Measurements from ENCODE around the gene PDE8A.
"Not testable (repeated sequence)": the region's sequence is repeated elsewhere in the genome, so short reads cannot be mapped to it uniquely, and the experiment has no call there.

The PDE8A gene

GRCh38 chr15:84988909-84989644, 7.4 kb downstream of the PDE8A start:
- DNase-seq (ENCODE audit: low read depth), result no peak
- TF ChIP-seq, protein P1, sequence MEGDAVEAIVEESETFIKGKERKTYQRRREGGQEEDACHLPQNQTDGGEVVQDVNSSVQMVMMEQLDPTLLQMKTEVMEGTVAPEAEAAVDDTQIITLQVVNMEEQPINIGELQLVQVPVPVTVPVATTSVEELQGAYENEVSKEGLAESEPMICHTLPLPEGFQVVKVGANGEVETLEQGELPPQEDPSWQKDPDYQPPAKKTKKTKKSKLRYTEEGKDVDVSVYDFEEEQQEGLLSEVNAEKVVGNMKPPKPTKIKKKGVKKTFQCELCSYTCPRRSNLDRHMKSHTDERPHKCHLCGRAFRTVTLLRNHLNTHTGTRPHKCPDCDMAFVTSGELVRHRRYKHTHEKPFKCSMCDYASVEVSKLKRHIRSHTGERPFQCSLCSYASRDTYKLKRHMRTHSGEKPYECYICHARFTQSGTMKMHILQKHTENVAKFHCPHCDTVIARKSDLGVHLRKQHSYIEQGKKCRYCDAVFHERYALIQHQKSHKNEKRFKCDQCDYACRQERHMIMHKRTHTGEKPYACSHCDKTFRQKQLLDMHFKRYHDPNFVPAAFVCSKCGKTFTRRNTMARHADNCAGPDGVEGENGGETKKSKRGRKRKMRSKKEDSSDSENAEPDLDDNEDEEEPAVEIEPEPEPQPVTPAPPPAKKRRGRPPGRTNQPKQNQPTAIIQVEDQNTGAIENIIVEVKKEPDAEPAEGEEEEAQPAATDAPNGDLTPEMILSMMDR (IDR thresholded peaks at IDR 0.05; ENCODE audit: control insufficient read depth, insufficient read depth, low read depth, low read length, missing control alignments), result no peak
- no peak overlapping the region for H3K4me3 ChIP-seq (ENCODE audit: control insufficient read depth, low read depth, low read length)

GRCh38 chr15:84990507-84990906, 8.9 kb downstream of the PDE8A start:
- no peak overlapping the region for H3K4me3 ChIP-seq (ENCODE audit: control insufficient read depth, low read depth, low read length)
- DNase-seq (ENCODE audit: low read depth), result no peak
- TF ChIP-seq, protein P1 (IDR thresholded peaks at IDR 0.05; ENCODE audit: control insufficient read depth, insufficient read depth, low read depth, low read length, missing control alignments), result no peak

- no peak for DNase-seq (ENCODE audit: low read depth)
- TF ChIP-seq, protein P1 (IDR thresholded peaks at IDR 0.05; ENCODE audit: control insufficient read depth, insufficient read depth, low read depth, low read length, missing control alignments), result no peak
- H3K4me3 ChIP-seq (ENCODE audit: control insufficient read depth, low read depth, low read length), result no peak overlapping the region
Measured at GRCh38 chr15:84991014-84991712, 9.5 kb downstream of the PDE8A start.

DNA sequence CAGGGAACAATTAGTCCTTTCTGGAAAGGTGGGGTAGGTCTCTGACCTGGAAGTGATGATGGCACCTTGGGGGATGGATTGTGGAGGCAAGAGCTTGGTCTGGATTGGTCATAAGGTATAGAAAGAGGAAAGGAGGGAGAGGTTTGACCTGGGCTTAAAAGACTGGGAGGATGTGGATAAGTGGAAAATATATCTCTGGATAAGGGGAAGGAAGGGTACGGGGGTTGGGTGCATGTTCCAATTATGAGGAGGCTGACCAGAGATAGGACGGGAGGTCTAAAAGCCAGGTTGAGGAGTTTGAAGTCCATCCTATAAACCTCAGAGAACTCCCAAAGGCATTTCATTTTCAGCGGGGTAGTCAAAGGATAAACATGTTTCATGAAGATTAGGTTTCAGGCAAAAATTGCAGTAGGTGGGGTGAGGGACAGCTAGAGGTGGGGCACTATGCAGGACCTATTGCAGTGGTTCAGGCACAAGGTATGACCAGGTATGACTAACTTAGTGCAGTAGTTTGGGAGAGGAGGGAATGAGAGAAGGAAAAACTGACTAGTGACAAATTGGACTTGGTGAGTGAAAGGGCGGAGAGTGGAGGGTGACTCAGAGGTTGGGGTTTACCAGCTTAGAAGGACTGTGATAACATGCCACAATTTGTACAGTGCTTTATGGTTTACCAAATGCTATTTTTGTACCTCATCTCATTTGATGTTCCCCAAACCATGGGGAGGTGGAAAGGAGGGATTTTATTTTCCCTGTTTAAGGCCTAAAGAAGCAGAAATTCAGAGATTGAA, 10.7 kb downstream of the PDE8A start:
- no peak overlapping the region for H3K4me3 ChIP-seq (ENCODE audit: control insufficient read depth, low read depth, low read length)
- TF ChIP-seq, protein P1 (IDR thresholded peaks at IDR 0.05; ENCODE audit: control insufficient read depth, insufficient read depth, low read depth, low read length, missing control alignments), result no peak
- DNase-seq (ENCODE audit: low read depth), result peak; percentile 40

- TF ChIP-seq, protein P1 (IDR thresholded peaks at IDR 0.05; ENCODE audit: control insufficient read depth, insufficient read depth, low read depth, low read length, missing control alignments), result no peak
- DNase-seq (ENCODE audit: low read depth), result no peak
- H3K4me3 ChIP-seq (ENCODE audit: control insufficient read depth, low read depth, low read length), result no peak overlapping the region
Measured at GRCh38 chr15:84996055-84996454, 14.4 kb downstream of the PDE8A start.

DNA sequence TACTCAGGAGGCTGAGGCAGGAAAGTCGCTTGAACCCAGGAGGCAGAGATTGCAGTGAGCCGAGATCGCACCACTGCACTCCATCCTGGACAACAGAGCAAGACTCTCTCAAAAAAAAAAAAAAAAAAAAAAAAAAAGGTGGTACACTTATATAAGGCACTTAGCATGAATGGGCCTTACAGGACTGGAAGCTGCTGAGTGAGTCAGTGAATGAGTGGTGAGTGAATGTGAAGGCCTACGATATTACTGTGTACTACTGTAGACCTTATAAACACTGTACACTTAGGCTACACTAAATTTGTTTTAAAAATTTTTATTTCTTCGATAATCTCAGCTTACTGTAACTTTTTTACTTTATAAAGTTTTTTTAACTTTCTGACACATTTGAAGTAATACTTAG, 15.1 kb downstream of the PDE8A start:
- not testable (repeated sequence) for DNase-seq (ENCODE audit: low read depth); H3K4me3 ChIP-seq (ENCODE audit: control insufficient read depth, low read depth, low read length)

GRCh38 chr15:84997214-84997613, 15.6 kb downstream of the PDE8A start:
- not testable (repeated sequence) for DNase-seq (ENCODE audit: low read depth); H3K4me3 ChIP-seq (ENCODE audit: control insufficient read depth, low read depth, low read length)

Data from AG09309 (cell line).